Stimulated activated CD4-positive, alpha-beta T cell treated with anti-CD3 and anti-CD28 coated beads, Interleukin-4, amount 100 ng/mL, for 1 hour (primary cell): ENCODE data around the gene DGLUCY.
"Not testable (repeated sequence)": the region's sequence is repeated elsewhere in the genome, so short reads cannot be mapped to it uniquely, and the experiment has no call there.

Source experiments
- DNase-seq: peaks from one replicate; pipeline ENCODE4 v3.0.0-alpha.2; 2020

DGLUCY gene

GRCh38 chr14:91219517-91220389 is 105.9 kb downstream of the DGLUCY start:
- DNase-seq = no peak

GRCh38 chr14:91220581-91221000 is 106.7 kb downstream of the DGLUCY start:
- DNase-seq = no peak

DNA sequence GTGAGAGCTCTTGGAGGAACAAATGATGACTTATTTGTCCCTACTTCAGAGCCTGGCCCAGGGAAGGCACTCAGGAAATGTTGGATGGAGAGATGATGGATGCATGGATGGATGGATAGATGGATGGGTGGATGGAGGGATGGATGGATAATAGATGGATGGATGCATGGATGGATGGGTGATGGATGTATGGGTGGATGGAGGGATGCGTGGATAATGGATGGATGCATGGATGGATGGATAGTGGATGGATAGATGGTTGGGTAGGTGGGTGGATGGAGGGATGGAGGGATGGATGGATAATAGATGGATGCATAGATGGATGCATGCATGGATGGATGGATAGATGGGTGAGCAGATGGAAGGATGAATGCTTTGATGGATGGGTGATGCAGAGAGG is 107.4 kb downstream of the DGLUCY start:
- no peak for DNase-seq

- DNase-seq = no peak
Observed at GRCh38 chr14:91223028-91223783, 109.3 kb downstream of the DGLUCY start.

DNA sequence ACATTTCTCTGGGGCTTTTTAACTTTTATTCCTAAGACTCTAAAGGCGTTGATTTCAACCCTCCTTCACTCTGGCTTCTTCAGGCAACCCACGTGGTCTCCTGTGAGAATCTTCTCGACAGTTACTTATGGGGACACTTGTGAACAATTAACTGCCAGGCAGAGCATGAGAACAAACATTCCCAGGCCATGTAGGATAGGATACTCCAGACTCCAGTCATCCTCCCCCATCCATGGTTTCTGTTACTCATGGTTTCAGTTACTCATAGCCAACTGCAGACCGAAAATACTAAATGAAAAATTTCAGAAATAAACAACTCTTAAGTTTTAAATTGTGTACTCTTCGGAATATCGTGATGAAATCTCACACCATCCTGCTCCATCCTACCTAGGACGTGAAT is 111.2 kb downstream of the DGLUCY start:
- no peak for DNase-seq

DNA sequence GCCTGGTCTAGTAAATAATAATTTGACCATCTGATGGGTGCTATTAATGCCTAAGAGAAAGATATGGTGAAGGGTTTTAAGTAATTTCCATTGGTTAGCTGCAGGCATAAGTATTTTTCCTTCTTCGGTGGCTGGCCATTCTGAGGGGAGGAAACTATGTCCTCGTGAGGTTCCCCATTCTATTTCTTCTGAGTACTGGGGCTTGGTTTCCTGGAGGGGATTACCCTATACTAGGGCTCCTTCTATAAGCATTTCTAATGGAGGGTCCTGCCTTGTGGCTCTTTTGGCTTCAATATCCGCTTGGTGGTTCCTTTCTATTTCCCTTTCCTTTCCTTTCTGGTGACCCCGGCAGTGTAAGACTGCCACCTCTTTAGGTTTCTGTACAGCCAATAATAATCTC is 112.5 kb downstream of the DGLUCY start:
- not testable (repeated sequence) for DNase-seq

- DNase-seq = no peak
Observed at GRCh38 chr14:91227183-91227628, 113.3 kb downstream of the DGLUCY start.

DNA sequence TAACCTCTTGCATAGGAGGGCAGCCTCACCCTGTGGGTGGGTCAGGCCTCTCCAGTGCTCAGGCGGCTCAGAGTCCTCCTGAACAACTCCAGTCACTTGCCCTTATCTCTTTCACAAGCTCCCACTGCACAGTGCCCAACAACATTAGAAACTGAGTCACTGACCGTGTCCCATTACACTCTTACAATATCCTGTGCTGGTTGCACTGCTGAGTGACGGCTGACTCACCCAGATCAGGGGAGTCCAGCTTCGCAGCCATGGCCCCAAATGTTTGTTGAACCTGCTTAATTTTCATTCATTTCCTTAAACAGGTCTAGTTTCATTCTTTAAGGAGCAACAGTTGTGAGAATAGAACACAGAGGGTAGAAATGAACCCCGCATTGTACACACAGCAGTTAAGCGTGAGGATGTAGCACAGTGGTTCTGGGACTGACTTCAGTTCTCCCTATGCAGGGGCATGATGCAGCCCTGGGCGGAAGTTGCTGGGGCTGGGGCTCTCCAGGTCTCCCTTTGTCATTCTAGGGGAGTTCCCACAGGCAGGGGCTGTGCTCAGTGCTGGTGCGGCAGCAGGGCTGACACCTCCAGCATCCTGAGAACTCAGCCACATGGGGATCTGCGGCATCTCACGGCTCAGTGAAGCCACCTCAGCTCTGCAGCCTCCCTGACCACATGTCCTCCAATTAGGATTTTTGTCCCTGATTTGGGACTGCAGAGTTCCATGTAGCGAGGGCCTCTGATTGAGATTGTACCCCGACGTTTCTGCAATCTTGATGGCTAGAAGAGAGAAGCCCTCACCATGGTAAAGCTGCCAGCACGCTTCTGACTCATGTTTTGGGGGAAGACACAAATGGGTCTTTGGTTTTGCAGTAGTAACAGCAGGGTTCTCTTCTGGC is 114.5 kb downstream of the DGLUCY start:
- peak; percentile 84 for DNase-seq

- DNase-seq = no peak
Observed at GRCh38 chr14:91229005-91229382, 115.1 kb downstream of the DGLUCY start.

- peak; percentile 52 for DNase-seq
Observed at GRCh38 chr14:91229743-91230200, 115.9 kb downstream of the DGLUCY start.

DNA sequence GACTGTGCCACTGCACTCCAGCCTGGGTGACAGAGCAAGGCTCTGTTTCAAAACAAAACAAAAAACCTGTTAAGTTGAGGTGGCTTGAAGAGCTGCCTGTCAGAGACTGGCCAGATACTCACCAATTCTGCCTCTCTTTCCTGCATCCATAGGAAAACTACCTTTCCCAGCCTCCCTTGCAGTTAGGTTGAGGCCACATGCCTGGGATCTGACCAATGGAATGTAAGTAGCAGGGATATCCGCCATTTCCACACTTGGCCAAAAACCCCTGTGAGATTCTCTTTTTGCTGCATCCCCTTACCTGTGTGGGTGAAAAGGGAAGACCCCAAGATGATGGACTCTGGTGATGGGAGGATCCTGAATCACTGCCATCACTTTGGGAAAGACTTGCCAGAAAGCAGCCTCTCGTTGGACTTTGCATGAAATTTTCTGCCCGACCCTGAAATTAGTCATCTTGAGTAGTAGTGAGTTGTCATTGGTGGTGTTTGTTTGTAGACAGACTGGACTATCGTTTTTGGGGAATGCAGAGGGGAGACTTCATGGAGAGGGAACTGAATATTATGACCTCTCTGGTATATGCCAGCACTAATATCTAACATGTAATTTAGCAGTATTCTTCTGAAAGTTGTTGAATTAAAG is 116.6 kb downstream of the DGLUCY start:
- no peak for DNase-seq

GRCh38 chr14:91231446-91231845 is 117.6 kb downstream of the DGLUCY start:
- DNase-seq = no peak

- DNase-seq = no peak
Observed at GRCh38 chr14:91232052-91232451, 118.2 kb downstream of the DGLUCY start.

GRCh38 chr14:91232603-91233002 is 118.7 kb downstream of the DGLUCY start:
- no peak for DNase-seq

- no peak for DNase-seq
Observed at GRCh38 chr14:91233936-91234790, 120.3 kb downstream of the DGLUCY start.

DNA sequence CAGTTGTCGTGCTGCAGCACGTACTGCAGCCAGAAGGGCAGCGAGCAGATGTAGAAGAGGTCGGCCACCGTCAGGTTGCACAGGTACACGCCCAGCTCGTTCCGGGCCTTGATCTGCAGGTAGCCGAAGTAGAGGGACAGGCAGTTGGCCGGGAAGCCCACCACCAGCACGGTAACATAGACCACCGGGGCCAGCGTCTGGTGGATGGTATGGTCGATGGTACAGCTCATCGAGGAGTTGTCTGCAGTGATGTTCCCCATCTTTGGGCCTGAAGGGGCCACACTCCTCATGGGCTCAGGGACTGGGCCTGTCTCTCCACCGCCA is 120.9 kb downstream of the DGLUCY start:
- no peak for DNase-seq

DNA sequence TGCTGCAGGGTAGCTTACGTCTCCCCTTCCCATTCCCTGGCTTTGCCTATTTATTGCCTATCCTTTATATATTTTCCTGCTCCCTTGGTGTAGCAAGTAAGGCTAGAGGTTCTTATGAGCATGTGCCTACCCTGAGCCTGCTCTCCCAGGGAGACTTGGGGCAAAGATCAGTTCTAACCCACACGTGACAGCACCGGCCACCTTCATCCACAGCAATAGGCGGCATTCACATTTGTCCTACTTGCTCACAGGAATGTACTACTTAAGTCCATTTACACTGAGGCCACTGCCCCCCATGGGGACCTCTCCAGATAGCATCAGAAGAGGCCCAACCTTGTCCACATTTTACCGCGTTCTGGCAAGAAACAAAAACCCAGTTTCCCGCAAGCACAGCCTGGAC is 122.0 kb downstream of the DGLUCY start:
- no peak for DNase-seq

DNA sequence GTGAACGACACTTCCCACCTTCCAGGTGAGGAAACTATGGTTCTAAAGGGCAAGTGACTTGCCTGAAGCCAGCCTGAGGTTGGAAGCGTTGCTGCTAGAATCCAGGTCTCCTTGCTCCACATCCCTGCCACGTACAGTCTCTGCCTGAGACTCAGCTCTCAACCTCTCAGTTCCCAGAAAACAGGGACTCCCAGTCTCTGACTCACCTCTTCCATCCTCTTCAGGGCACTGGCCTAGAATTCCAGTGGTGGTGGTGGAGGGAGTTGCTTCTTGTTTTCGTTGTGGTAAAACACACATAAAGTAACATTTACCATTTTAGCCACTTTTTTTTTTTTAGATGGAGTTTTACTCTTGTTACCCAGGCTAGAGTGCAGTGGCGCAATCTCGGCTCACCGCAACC is 123.3 kb downstream of the DGLUCY start:
- DNase-seq = no peak

GRCh38 chr14:91238085-91238484 is 124.2 kb downstream of the DGLUCY start:
- DNase-seq = no peak

GRCh38 chr14:91238661-91239060 is 124.8 kb downstream of the DGLUCY start:
- DNase-seq = no peak

DNA sequence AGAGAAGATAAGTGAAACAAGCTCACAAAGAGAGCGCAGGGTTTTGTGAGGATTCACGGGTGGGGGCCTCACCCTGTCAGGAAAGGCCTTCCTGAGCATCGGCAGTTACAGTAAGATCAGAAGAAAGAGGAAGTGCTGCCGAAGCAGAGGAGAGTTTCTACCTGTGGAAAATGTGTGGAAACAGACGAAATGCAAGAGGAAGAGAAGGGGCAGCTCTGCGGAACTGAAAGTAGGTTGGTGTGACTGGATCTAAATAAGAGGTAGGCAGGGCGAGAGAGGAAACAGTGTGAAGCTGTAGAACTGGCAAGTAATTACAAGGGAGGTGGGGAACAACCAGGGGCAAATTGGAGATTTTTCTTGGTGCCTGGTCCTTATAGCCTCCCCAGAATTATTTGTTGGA is 128.0 kb downstream of the DGLUCY start:
- DNase-seq = no peak

DNA sequence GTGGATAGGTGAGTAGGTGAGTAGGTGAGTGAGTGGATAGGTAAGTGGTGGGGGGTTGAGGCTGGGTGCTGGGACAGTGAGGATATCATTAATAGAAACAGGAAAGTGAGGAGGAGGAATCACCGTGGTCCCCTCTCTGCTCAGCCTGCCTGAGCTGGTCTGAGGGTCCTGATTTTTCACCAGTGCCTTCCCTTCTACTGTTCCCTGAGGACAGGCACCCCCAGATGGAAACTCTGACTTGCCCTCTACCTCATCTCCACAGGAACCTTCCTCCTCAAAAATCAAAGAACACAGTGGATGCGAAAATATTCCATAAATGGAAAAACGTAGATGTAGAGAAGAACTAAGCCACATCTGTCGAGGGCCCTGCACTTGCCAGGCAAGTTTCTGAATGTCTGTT is 128.8 kb downstream of the DGLUCY start:
- DNase-seq = no peak
